HepG2 (cell line): ENCODE measurements around the gene RABL2A. TPM values are rescaled to one million over a fixed set of nuclear protein-coding genes. Genes with fewer than 3 reads are reported as not detected.
"Not testable (repeated sequence)": the region's sequence is repeated elsewhere in the genome, so short reads cannot be mapped to it uniquely, and the experiment has no call there.

ENCODE experiments used
- ATAC-seq: fragments of 200-7000 bp; cut with Tn5 transposase; 3 replicates; pipeline ENCODE4 v1.9.1; 2020; ENCODE audit warnings: mild to moderate bottlenecking, moderate library complexity
- BruUV-seq: library from RNA; stranded (reverse); fragments of 400-500 nt; replicated peaks from 2 replicates; lab custom pipeline; 2021; lab: Mats Ljungman, UMichigan
- CTCF ChIA-PET: fragments of 300-600 bp; formaldehyde crosslinking; extraction: SDS; loops from one replicate; lab custom pipeline; 2021; ENCODE audit warnings: low total read pairs, inconsistent platforms, low intra/inter-chr PET ratio; lab: Yijun Ruan, JAX
- POLR2A ChIA-PET: fragments of 350-600 bp; sonication (Branson Sonifier 250); formaldehyde crosslinking; loops from one replicate; lab custom pipeline; 2020; ENCODE audit warnings: antibody characterized with exemption, inconsistent platforms; lab: Yijun Ruan, JAX
- DNase-seq: peaks from one replicate; pipeline ENCODE4 v3.0.0-alpha.2; 2015; ENCODE audit warnings: low spot score
- FAIRE-seq: peaks from 3 replicates; lab custom pipeline; 2011; peaks lifted over from hg19 to GRCh38; lab: Jason Lieb, UNC
- H2AFZ ChIP-seq: one replicate; pipeline ENCODE4 v1.6.1; 2011; ENCODE audit warnings: low read length, inconsistent platforms
- H3K27ac ChIP-seq: fragments of 300-600 bp; 3 replicates; pipeline ENCODE4 v1.8.0; 2011; ENCODE audit warnings: mixed run types, mild to moderate bottlenecking, mixed read lengths, low read length, inconsistent platforms; ENCODE audit not compliant: insufficient read depth; ENCODE audit errors: extremely low read length
- H3K27me3 ChIP-seq, 2 experiments: fragments of 200-600 bp in 1 of 2; 2 replicates in 1 of 2; 3 replicates in 1 of 2; pipeline versions ENCODE4 v1.6.0 to v1.8.0; 2011; ENCODE audit warnings: low read length in 2 of 2, mild to moderate bottlenecking in 2 of 2, moderate library complexity in 2 of 2, inconsistent platforms in 1 of 2; ENCODE audit not compliant: insufficient read depth in 2 of 2, control insufficient read depth in 1 of 2
- H3K36me3 ChIP-seq, 2 experiments: fragments of 200-600 bp in 1 of 2; replicated peaks in 1 of 2; 2 replicates in 1 of 2; 3 replicates in 1 of 2; pipeline versions ENCODE4 v1.5.1 to v1.8.0; 2011; ENCODE audit warnings: low read length in 2 of 2, inconsistent platforms in 1 of 2; ENCODE audit not compliant: insufficient read depth in 2 of 2, control insufficient read depth in 1 of 2
- H3K4me1 ChIP-seq: 2 replicates; pipeline ENCODE4 v1.5.1; 2012; ENCODE audit warnings: low read length, inconsistent platforms; ENCODE audit not compliant: insufficient read depth
- H3K4me2 ChIP-seq: 2 replicates; pipeline ENCODE4 v1.6.0; 2011; ENCODE audit warnings: low read depth, low read length, inconsistent platforms
- H3K4me3 ChIP-seq, 3 experiments: fragments of 200-600 bp in 1 of 3; sonication (generic), shearing (Covaris generic) in 1 of 3; replicated peaks in 1 of 3; 2 replicates each; pipeline ENCODE4 v1.5.1; 2011 to 2016; ENCODE audit warnings: low read length in 3 of 3, inconsistent platforms in 2 of 3, low read depth in 2 of 3, mild to moderate bottlenecking in 2 of 3, control low read depth in 1 of 3, mixed read lengths in 1 of 3; ENCODE audit not compliant: insufficient read depth in 1 of 3
- H3K79me2 ChIP-seq: one replicate; pipeline ENCODE4 v1.6.1; 2011; ENCODE audit warnings: low read length, inconsistent platforms; ENCODE audit not compliant: insufficient read depth
- H3K9ac ChIP-seq: 2 replicates; pipeline ENCODE4 v1.6.0; 2011; ENCODE audit warnings: mild to moderate bottlenecking, low read depth, low read length, inconsistent platforms; ENCODE audit not compliant: insufficient read depth
- H3K9me3 ChIP-seq: 2 replicates; pipeline ENCODE4 v1.5.1; 2012; ENCODE audit warnings: mild to moderate bottlenecking, low read length
- H4K20me1 ChIP-seq: 2 replicates; pipeline ENCODE4 v1.6.0; 2011; ENCODE audit warnings: inconsistent platforms, mild to moderate bottlenecking, low read length, moderate library complexity; ENCODE audit not compliant: insufficient read depth
- WGBS: methylation state at CpG from one replicate; pipeline ENCODE4 v1.1.6; 2017; ENCODE audit warnings: low lambda C conversion rate; 5-methylcytosine and 5-hydroxymethylcytosine counted together
- in situ Hi-C: cut with HindIII; loops from 2 replicates; pipeline ENCODE4 v1.10.0; 2017; ENCODE audit warnings: low pct_unique_long_range_greater_than_20kb; ENCODE audit not compliant: extremely low pct_ligation_motif_present
- intact Hi-C: fragments of 100-400 bp; cut with micrococcal nuclease; formaldehyde crosslinking; loops from one replicate; pipeline ENCODE4 v1.10.0; 2022; ENCODE audit not compliant: unreplicated experiment
- polyA plus RNA-seq, 8 experiments: library from polyadenylated mRNA; depleted of rRNA in 3 of 8; stranded (reverse) in 7 of 8; unstranded in 1 of 8; fragments of >200 nt; fragmentation: Illumina TruSeq in 4 of 8; extraction: Trizol in 4 of 8; gene quantifications; 2 replicates each; pipeline versions ENCODE4 v1.2.1 to v1.2.3, GENCODE V29; 2011 to 2016; ENCODE audit warnings: low read depth in 4 of 8, missing spikeins in 1 of 8, mixed read lengths in 1 of 8; ENCODE audit not compliant: insufficient read depth in 1 of 8
- total RNA-seq, 5 experiments: library from RNA; depleted of rRNA; stranded (reverse); fragments of >200 nt; fragmentation: Illumina TruSeq; extraction: Trizol; gene quantifications; 2 replicates each; pipeline ENCODE4 v1.2.3, GENCODE V29; 2016; ENCODE audit warnings: low read depth in 1 of 5
- TF ChIP-seq, protein P1 (sequence below): sonication (generic); formaldehyde crosslinking; IDR thresholded peaks from 2 replicates; pipeline ENCODE4 v1.5.0; 2020; ENCODE audit warnings: missing genetic modification reagents

RABL2A gene
- total and polyA plus RNA-seq, 2 of the 13 experiments (the other 11 are each of a cell fraction or from before 2014, with no cell fraction given): 9.6 to 13.4 TPM

- H3K27me3 ChIP-seq, H4K20me1 ChIP-seq, H3K4me1 ChIP-seq, H3K27ac ChIP-seq, H3K4me2 ChIP-seq, H3K79me2 ChIP-seq, DNase-seq, CTCF ChIA-PET, H3K9ac ChIP-seq, H3K36me3 ChIP-seq, in situ Hi-C loops, BruUV-seq, H2AFZ ChIP-seq, FAIRE-seq, H3K4me3 ChIP-seq, intact Hi-C loops, H3K9me3 ChIP-seq, ATAC-seq: not testable (repeated sequence)
- POLR2A ChIA-PET: interaction anchor here (0.6 kb wide), 1 partner anchor 322 kb away, joined by 3 read pairs; no protein-coding TSS in a partner anchor
- WGBS: 20% methylated on average over 10 of the region's 14 CpGs
Observed at GRCh38 chr2:113650834-113651815, 24.1 kb downstream of the RABL2A start.

- intact Hi-C loops, H3K4me1 ChIP-seq, H3K27me3 ChIP-seq, H3K4me2 ChIP-seq, H3K9ac ChIP-seq, in situ Hi-C loops, FAIRE-seq, H3K79me2 ChIP-seq, H3K4me3 ChIP-seq, CTCF ChIA-PET, H4K20me1 ChIP-seq, H3K36me3 ChIP-seq, H3K9me3 ChIP-seq, BruUV-seq, H3K27ac ChIP-seq, POLR2A ChIA-PET, H2AFZ ChIP-seq, ATAC-seq: not testable (repeated sequence)
- DNase-seq: peak; percentile 18
- 14% methylated on average over 1 of the region's 3 CpGs for WGBS
- TF ChIP-seq, protein P1, sequence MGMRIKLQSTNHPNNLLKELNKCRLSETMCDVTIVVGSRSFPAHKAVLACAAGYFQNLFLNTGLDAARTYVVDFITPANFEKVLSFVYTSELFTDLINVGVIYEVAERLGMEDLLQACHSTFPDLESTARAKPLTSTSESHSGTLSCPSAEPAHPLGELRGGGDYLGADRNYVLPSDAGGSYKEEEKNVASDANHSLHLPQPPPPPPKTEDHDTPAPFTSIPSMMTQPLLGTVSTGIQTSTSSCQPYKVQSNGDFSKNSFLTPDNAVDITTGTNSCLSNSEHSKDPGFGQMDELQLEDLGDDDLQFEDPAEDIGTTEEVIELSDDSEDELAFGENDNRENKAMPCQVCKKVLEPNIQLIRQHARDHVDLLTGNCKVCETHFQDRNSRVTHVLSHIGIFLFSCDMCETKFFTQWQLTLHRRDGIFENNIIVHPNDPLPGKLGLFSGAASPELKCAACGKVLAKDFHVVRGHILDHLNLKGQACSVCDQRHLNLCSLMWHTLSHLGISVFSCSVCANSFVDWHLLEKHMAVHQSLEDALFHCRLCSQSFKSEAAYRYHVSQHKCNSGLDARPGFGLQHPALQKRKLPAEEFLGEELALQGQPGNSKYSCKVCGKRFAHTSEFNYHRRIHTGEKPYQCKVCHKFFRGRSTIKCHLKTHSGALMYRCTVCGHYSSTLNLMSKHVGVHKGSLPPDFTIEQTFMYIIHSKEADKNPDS: peak; percentile 60; the same call in 1 of the 2 replicates
Observed at GRCh38 chr2:113652599-113652998, 25.5 kb downstream of the RABL2A start.
